Measurements from ENCODE around the gene OSBPL8. TPM values are rescaled to one million over a fixed set of nuclear protein-coding genes. Genes with fewer than 3 reads are reported as not detected.

Gene OSBPL8
- total and polyA plus RNA-seq, 2 donors (not counting 1 experiment from before 2014, with no cell fraction given), result 11.1 to 112 TPM

DNA sequence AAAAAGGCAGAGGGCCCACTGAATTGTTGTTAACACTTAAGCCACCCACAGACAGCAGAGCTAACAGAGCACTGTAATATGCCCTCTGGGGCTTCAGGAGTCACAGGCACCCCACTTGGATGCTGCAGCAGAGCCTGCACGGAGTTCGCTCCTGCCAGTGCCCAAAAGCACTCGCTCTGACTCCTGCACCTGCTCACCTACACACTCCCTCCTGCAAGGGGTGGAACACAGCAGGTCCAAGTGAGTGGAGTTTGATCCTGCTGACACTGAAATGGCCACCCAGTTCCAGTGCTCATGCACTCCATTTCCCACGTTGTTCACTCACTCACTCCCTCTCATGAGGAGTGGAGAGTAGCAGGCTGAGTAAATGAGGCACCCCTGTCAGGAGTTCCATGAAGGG is 68.8 kb downstream of the OSBPL8 start:
- H3K27ac Mint-ChIP-seq, result no peak overlapping the region
- H3K27me3 Mint-ChIP-seq, result no peaks in the 10 kb centered on the region
- H3K9me3 Mint-ChIP-seq (ENCODE audit: insufficient read depth), result peaks cover 15% of the 10 kb centered on the region
- Histone ChIP-seq H3K27ac (ENCODE audit: low read length in 2 of 2) (no peak overlapping the region), H3K9me3 (ENCODE audit: control extremely low read depth in 1 of 3, control insufficient read depth in 2 of 3, insufficient read depth in 1 of 3, low read length in 2 of 3) (peaks cover 13 to 21% (median 19%) of the 10 kb centered on the region in 3 donors), H3K4me2 (replicated peaks; ENCODE audit: low read depth, low read length, poor library complexity, severe bottlenecking) (no peak overlapping the region), H3K79me2 (ENCODE audit: control insufficient read depth, insufficient read depth, low read length) (peaks cover 50% of the 10 kb centered on the region), H3K4me3 (ENCODE audit: control extremely low read depth in 1 of 5, extremely low read depth in 1 of 5, insufficient read depth in 1 of 5, low read depth in 2 of 5, low read length in 4 of 5) (no peak overlapping the region), H3K9ac (ENCODE audit: low read length) (no peak overlapping the region), H3K4me1 (ENCODE audit: control insufficient read depth in 2 of 2, insufficient read depth in 2 of 2, low read length in 2 of 2) (no peaks in the 10 kb centered on the region), H3K36me3 (replicated peaks in 1 of 2; ENCODE audit: control extremely low read depth in 1 of 2, control insufficient read depth in 1 of 2, extremely low read depth in 1 of 2, insufficient read depth in 2 of 2, low read length in 1 of 2) (peaks cover 10 to 12% of the 10 kb centered on the region in 2 experiments), H4K20me1 (ENCODE audit: control insufficient read depth, insufficient read depth, low read length, poor library complexity, severe bottlenecking) (peaks cover 18% of the 10 kb centered on the region), H2AFZ (ENCODE audit: insufficient read depth, low read depth, low read length, poor library complexity, severe bottlenecking) (no peak overlapping the region), H3K27me3 (replicated peaks in 1 of 4; ENCODE audit: control extremely low read depth in 1 of 4, control insufficient read depth in 3 of 4, insufficient read depth in 4 of 4, low read length in 3 of 4) (no peaks in the 10 kb centered on the region)
- WGBS (ENCODE audit: insufficient coverage), result 97% methylated on average over 3 of the region's 4 CpGs
- ATAC-seq (ENCODE audit: low read depth), result no peak
- H3K4me3 Mint-ChIP-seq, result no peak overlapping the region
- peaks cover 20% of the 10 kb centered on the region for H3K4me1 Mint-ChIP-seq
- ChIA-PET POLR2A (no interaction called here), CTCF (no interaction called here)
- intact Hi-C loops (cut with micrococcal nuclease), result no loop called here
- DNase-seq, result no peak
- no peak for TF ChIP-seq CTCF (IDR thresholded peaks at IDR 0.05)
- TF ChIP-seq EZH2 (IDR thresholded peaks at IDR 0.05; ENCODE audit: borderline replicate concordance, insufficient read depth, low read depth, low read length, poor library complexity, severe bottlenecking), result no peak

- ChIA-PET POLR2A (no interaction called here), CTCF (no interaction called here)
- Mint-ChIP-seq H3K27ac (no peak overlapping the region), H3K4me3 (no peak overlapping the region), H3K4me1 (peaks cover 20% of the 10 kb centered on the region), H3K9me3 (ENCODE audit: insufficient read depth) (peaks cover 13% of the 10 kb centered on the region), H3K27me3 (no peaks in the 10 kb centered on the region)
- Histone ChIP-seq H3K27me3 (replicated peaks in 1 of 4; ENCODE audit: control extremely low read depth in 1 of 4, control insufficient read depth in 3 of 4, insufficient read depth in 4 of 4, low read length in 3 of 4) (no peaks in the 10 kb centered on the region), H3K9me3 (ENCODE audit: control extremely low read depth in 1 of 3, control insufficient read depth in 2 of 3, insufficient read depth in 1 of 3, low read length in 2 of 3) (peaks cover 13 to 20% (median 15%) of the 10 kb centered on the region in 3 donors), H4K20me1 (ENCODE audit: control insufficient read depth, insufficient read depth, low read length, poor library complexity, severe bottlenecking) (peaks cover 18% of the 10 kb centered on the region), H3K4me3 (ENCODE audit: control extremely low read depth in 1 of 5, extremely low read depth in 1 of 5, insufficient read depth in 1 of 5, low read depth in 2 of 5, low read length in 4 of 5) (no peak overlapping the region), H3K27ac (ENCODE audit: low read length in 2 of 2) (no peak overlapping the region), H2AFZ (ENCODE audit: insufficient read depth, low read depth, low read length, poor library complexity, severe bottlenecking) (no peak overlapping the region), H3K79me2 (ENCODE audit: control insufficient read depth, insufficient read depth, low read length) (peaks cover 43% of the 10 kb centered on the region), H3K4me2 (replicated peaks; ENCODE audit: low read depth, low read length, poor library complexity, severe bottlenecking) (no peak overlapping the region), H3K36me3 (replicated peaks in 1 of 2; ENCODE audit: control extremely low read depth in 1 of 2, control insufficient read depth in 1 of 2, extremely low read depth in 1 of 2, insufficient read depth in 2 of 2, low read length in 1 of 2) (peaks cover 7 to 10% of the 10 kb centered on the region in 2 experiments), H3K9ac (ENCODE audit: low read length) (no peak overlapping the region), H3K4me1 (ENCODE audit: control insufficient read depth in 2 of 2, insufficient read depth in 2 of 2, low read length in 2 of 2) (no peaks in the 10 kb centered on the region)
- no peak for ATAC-seq (ENCODE audit: low read depth)
- 96% methylated on average over 3 of the region's 3 CpGs for WGBS (ENCODE audit: insufficient coverage)
- no peak for DNase-seq
- intact Hi-C loops (cut with micrococcal nuclease), result no loop called here
- no peak for TF ChIP-seq CTCF (IDR thresholded peaks at IDR 0.05)
These were observed 69.8 kb downstream of the OSBPL8 start for GRCh38 chr12:76489737-76490136.

All from B cell (primary cell).